LNCaP clone FGC (cell line): ENCODE results near the gene NTN5.
"Not testable (repeated sequence)": the region's sequence is repeated elsewhere in the genome, so short reads cannot be mapped to it uniquely, and the experiment has no call there.

Experiments
- DNase-seq: peaks from one replicate; pipeline ENCODE4 v3.0.0-alpha.2; 2011; ENCODE audit warnings: low read depth
- H3K4me3 ChIP-seq: 2 replicates; pipeline ENCODE4 v1.5.1; 2011; ENCODE audit warnings: mild to moderate bottlenecking, low read depth, low read length, control low read depth
- CTCF ChIP-seq: IDR thresholded peaks from 2 replicates; pipeline ENCODE4 v1.5.1; 2012; ENCODE audit warnings: mild to moderate bottlenecking; ENCODE audit not compliant: control insufficient read depth, insufficient read depth; ENCODE audit errors: extremely low read depth

NTN5 gene

GRCh38 chr19:48658483-48658882, 14.3 kb downstream of the NTN5 start:
- no peak for TF ChIP-seq CTCF
- H3K4me3 ChIP-seq = no peak overlapping the region
- DNase-seq = no peak

- DNase-seq, H3K4me3 ChIP-seq: not testable (repeated sequence)
These were observed 15.0 kb downstream of the NTN5 start for GRCh38 chr19:48657828-48658227.

GRCh38 chr19:48656840-48657474, 15.9 kb downstream of the NTN5 start:
- H3K4me3 ChIP-seq = no peak overlapping the region
- no peak for DNase-seq
- no peak for TF ChIP-seq CTCF

- TF ChIP-seq CTCF = no peak
- H3K4me3 ChIP-seq = no peak overlapping the region
- no peak for DNase-seq
These were observed 18.3 kb downstream of the NTN5 start for GRCh38 chr19:48654299-48655059.

- no peak overlapping the region for H3K4me3 ChIP-seq
- no peak for TF ChIP-seq CTCF
- DNase-seq = no peak
These were observed 21.2 kb downstream of the NTN5 start for GRCh38 chr19:48651683-48652048.

- no peak for TF ChIP-seq CTCF
- no peak overlapping the region for H3K4me3 ChIP-seq
- DNase-seq = no peak
These were observed 21.7 kb downstream of the NTN5 start for GRCh38 chr19:48650974-48651682.

GRCh38 chr19:48648134-48648533, 24.7 kb downstream of the NTN5 start:
- H3K4me3 ChIP-seq = no peak overlapping the region
- no peak for DNase-seq
- no peak for TF ChIP-seq CTCF
